ENCODE measurements around the gene PARD6A. TPM values are rescaled to one million over a fixed set of nuclear protein-coding genes. Genes with fewer than 3 reads are reported as not detected.

PARD6A gene
- total RNA-seq, 2 donors from 2014 or later = 21.1 to 22.8 TPM

DNA sequence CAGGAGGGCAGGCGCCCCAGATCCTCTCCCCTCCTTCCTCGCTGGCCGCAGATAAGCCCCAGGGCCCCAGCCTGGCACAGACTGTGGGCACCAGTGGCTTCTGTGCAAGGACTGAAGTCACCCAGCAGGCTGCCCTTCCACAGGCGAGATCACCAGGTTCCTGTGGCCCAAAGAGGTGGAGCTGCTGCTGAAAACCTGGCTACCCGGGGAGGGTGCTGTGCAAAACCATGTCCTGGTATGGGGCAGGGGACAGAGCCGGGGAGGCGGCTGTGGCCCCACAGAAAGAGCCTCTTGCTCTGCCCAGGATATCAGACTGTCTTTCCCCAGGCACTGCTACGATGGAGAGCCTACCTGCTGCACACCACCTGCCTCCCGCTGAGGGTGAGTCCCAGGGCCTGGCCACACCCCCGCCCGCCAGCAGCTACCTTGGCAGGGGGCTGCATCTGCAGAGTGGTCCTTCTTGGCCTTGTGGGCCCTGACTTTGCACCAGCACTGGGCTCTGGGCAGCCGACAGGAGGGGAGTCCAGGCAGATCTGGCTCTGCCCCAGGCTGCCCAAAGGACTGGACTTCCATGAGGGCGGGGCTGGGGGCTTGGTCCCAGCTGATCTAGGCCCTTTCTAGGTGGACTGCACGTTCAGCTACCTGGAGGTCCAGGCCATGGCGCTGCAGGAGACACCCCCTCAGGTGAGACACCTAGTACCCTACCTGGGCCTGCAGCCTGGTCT, 15.2 kb upstream of the PARD6A start:
- Histone ChIP-seq H3K4me3 (no peak overlapping the region), H3K27me3 (no peaks in the 10 kb centered on the region), H3K36me3 (replicated peaks in 1 of 2; ENCODE audit: insufficient read depth in 1 of 2, low read depth in 2 of 2) (no peaks in the 10 kb centered on the region), H3K27ac (no peak overlapping the region), H3K9me3 (no peaks in the 10 kb centered on the region), H3K4me1 (peaks cover 27% of the 10 kb centered on the region)
- ATAC-seq (no peak), DNase-seq (no peak)
- intact Hi-C loops (cut with DNase I) = no loop called here
- TF ChIP-seq POLR2A (IDR thresholded peaks at IDR 0.05) = no peak
- WGBS, 2 donors = 80% methylated on average over 14 of the region's 15 CpGs; no CpG with 5 or more reads in 1 of the 2 donors

DNA sequence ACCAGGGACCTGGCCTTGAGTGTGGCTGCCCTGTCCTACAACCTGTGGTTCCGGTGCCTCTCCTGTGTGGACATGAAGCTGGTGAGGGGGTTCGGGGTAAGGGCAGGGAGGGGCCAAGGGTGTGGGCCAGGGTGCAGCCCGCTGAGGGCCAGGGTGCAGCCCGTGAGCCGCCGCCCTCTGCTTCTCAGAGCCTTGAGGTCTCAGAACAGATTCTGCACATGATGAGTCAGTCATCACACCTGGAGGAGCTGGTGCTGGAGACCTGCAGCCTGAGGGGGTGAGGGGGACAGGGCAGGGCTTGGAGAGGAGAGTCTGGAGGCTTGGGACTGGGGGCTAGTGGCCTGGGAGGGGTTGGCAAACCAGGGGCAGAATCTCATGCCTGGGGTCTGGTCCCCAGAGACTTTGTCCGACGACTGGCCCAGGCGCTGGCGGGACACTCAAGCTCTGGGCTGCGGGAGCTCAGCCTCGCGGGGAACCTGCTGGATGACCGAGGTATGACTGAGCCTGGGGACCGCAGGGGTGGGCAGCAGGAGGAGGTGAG, 13.6 kb upstream of the PARD6A start:
- ATAC-seq (no peak), DNase-seq (no peak)
- 66 to 68% methylated on average over 5 to 14 of the region's 15 CpGs for WGBS, 2 donors
- Histone ChIP-seq H3K4me1 (peaks cover 22% of the 10 kb centered on the region), H3K9me3 (no peaks in the 10 kb centered on the region), H3K27me3 (no peaks in the 10 kb centered on the region), H3K4me3 (no peak overlapping the region), H3K27ac (no peak overlapping the region), H3K36me3 (replicated peaks in 1 of 2; ENCODE audit: insufficient read depth in 1 of 2, low read depth in 2 of 2) (no peaks in the 10 kb centered on the region)
- intact Hi-C loops (cut with DNase I) = no loop called here
- TF ChIP-seq POLR2A (IDR thresholded peaks at IDR 0.05) (no peak), CTCF (IDR thresholded peaks at IDR 0.05) (no peak)

GRCh38 chr16:67647681-67648080, 13.1 kb upstream of the PARD6A start:
- Histone ChIP-seq H3K36me3 (replicated peaks in 1 of 2; ENCODE audit: insufficient read depth in 1 of 2, low read depth in 2 of 2) (no peaks in the 10 kb centered on the region), H3K4me3 (no peak overlapping the region), H3K27ac (no peak overlapping the region), H3K27me3 (no peaks in the 10 kb centered on the region), H3K9me3 (no peaks in the 10 kb centered on the region), H3K4me1 (peaks cover 17% of the 10 kb centered on the region)
- DNase-seq (no peak), ATAC-seq (no peak)
- TF ChIP-seq CTCF (IDR thresholded peaks at IDR 0.05) (no peak), POLR2A (IDR thresholded peaks at IDR 0.05) (no peak)
- intact Hi-C loops (cut with DNase I) = no loop called here
- WGBS, 2 donors = 57 to 68% methylated on average over 2 to 11 of the region's 13 CpGs

GRCh38 chr16:67648088-67648763, 12.5 kb upstream of the PARD6A start:
- H3K27me3 ChIP-seq = no peaks in the 10 kb centered on the region
- DNase-seq (no peak), ATAC-seq (no peak)
- H3K36me3 ChIP-seq (replicated peaks in 1 of 2; ENCODE audit: insufficient read depth in 1 of 2, low read depth in 2 of 2) = no peaks in the 10 kb centered on the region
- no peaks in the 10 kb centered on the region for H3K9me3 ChIP-seq
- peaks cover 16% of the 10 kb centered on the region for H3K4me1 ChIP-seq
- WGBS, 2 donors = 17 to 34% methylated on average over 15 to 46 of the region's 65 CpGs
- TF ChIP-seq CTCF (IDR thresholded peaks at IDR 0.05) (no peak), POLR2A (IDR thresholded peaks at IDR 0.05) (no peak)
- H3K27ac ChIP-seq = no peak overlapping the region
- H3K4me3 ChIP-seq = no peak overlapping the region
- intact Hi-C loops (cut with DNase I) = no loop called here

- H3K27ac ChIP-seq = no peak overlapping the region
- WGBS, 2 donors = 40 to 54% methylated on average over 30 to 33 of the region's 35 CpGs
- no peak overlapping the region for H3K4me3 ChIP-seq
- H3K9me3 ChIP-seq = no peaks in the 10 kb centered on the region
- H3K36me3 ChIP-seq (replicated peaks in 1 of 2; ENCODE audit: insufficient read depth in 1 of 2, low read depth in 2 of 2) = no peaks in the 10 kb centered on the region
- TF ChIP-seq POLR2A (IDR thresholded peaks at IDR 0.05) (no peak), CTCF (IDR thresholded peaks at IDR 0.05) (no peak)
- intact Hi-C loops (cut with DNase I) = no loop called here
- DNase-seq = no peak
- peaks cover 23% of the 10 kb centered on the region for H3K4me1 ChIP-seq
- no peak for ATAC-seq
- peaks cover 0 to 5% of the 10 kb centered on the region in 2 donors for H3K27me3 ChIP-seq
These were observed 11.9 kb upstream of the PARD6A start for GRCh38 chr16:67648764-67649407.

Measured in body of pancreas (tissue), 4 donors.